Measurements from ENCODE around the gene SULF2.
"Not testable (repeated sequence)": the region's sequence is repeated elsewhere in the genome, so short reads cannot be mapped to it uniquely, and the experiment has no call there.

The SULF2 gene

GRCh38 chr20:47804224-47804825, 19.0 kb upstream of the SULF2 start:
- not testable (repeated sequence) for DNase-seq

- no peak for DNase-seq
These were observed 17.7 kb upstream of the SULF2 start for GRCh38 chr20:47802975-47803374.

GRCh38 chr20:47802226-47802920, 17.1 kb upstream of the SULF2 start:
- DNase-seq = no peak

DNA sequence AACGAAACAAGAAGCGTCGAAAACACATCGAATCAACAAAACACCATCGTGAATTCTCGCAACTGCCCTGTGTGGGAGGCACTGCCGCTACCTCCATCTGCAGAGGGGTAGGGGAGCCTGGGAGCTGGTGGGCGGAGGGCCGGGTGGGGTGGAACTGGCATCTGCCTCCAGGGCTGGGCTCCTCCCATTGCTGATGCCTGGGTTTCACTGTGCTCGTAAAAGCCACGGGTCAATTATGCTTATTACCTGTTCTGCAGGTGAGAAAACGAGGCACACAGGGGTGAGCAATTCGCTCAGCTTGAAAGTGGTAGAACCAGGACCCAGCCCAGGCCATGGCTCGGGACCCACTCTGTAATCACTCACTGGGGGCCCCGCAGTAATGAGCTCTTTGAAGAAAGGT, 16.5 kb upstream of the SULF2 start:
- DNase-seq = no peak

DNA sequence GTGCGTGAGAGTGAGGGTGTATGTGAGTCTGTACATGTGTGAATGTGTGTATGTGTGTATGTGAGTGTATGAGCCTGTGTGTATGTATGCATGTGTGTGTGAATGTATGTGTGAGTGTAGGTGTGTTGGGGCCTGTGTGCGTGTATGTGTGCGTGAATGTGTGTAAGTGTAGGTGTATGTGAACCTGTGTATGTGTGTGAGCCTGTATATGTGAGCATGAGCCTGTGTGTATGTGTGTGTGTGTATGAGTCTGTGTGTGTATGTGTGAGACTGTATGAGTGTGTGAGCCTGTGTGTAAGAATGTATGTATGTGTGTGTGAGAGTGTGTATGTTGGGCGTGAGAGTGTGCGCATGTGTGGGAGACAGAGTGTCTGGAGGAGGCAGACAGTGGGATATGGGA, 15.8 kb upstream of the SULF2 start:
- DNase-seq = no peak

DNA sequence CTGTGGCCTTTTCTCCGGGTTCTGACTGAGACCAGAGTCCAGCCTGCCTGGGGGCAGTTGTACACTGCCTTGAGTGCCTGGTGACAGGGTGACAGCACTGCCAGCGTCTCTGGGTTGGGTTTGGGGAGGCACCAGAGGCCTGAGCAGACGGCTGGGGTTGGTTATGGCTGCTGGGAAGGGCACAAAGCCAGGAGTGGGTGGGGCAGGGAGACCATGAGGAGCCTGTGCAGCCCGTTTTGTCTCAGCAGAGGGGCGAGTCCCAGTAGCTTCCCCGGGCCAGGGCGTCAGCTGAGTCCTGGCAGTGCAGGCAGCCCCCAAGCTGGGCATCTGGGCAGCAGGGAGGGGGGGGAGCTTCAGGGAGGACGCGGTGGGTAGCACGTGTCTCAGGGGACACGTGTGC, 15.3 kb upstream of the SULF2 start:
- DNase-seq = no peak

DNA sequence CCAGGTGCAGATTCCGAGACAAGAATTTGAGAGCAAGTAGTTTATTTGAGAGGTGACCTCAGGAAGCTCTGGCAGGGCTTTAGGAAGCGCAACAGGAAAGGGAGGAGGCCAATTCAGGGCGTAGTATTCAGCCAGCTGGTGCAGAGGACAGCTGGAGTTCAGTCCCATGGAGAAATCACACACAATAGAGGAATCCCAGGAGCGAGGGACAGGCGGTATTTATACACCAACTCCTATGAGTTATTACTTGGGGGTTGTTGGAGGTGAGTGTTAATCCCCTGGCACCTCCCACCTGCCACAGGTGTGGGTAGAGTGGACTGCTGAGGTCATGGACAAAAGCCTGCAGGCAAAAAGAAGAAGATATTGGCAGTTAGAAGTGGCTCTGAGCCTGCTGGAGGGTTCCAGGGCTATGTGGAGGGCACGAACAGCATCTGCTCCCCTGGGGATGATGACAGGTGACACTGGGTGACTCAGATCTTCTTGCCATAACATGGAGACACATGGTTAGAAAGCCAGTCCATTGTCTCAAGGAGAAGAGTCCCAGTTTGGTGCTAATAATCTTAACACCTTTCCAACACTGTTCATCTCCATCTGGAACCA, 13.9 kb upstream of the SULF2 start:
- no peak for DNase-seq

GRCh38 chr20:47796971-47797370, 11.7 kb upstream of the SULF2 start:
- no peak for DNase-seq

GRCh38 chr20:47795214-47795907, 10.1 kb upstream of the SULF2 start:
- DNase-seq = no peak

DNA sequence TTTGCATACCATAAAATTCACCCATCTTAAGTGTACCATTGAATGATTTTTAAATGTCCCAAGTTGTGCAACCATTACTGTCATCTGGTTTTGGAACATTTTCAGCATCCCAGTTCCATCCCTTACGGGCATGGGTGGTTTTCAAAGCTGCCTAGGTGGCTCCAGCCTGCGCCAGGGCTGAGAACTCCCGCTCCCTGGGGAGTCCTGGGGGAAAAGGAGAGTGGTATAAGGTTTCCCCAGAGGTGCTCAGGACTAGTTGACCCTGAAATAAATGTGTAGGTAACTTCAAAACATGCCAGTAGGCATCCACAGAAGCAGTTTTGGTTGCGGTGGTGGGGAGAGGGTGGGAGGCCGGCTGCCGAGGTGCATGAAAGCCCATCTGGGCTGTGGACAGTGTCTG, 9.0 kb upstream of the SULF2 start:
- not testable (repeated sequence) for DNase-seq

GRCh38 chr20:47792021-47792618, 6.8 kb upstream of the SULF2 start:
- DNase-seq = no peak

- DNase-seq = no peak
These were observed 5.9 kb upstream of the SULF2 start for GRCh38 chr20:47791084-47791599.

DNA sequence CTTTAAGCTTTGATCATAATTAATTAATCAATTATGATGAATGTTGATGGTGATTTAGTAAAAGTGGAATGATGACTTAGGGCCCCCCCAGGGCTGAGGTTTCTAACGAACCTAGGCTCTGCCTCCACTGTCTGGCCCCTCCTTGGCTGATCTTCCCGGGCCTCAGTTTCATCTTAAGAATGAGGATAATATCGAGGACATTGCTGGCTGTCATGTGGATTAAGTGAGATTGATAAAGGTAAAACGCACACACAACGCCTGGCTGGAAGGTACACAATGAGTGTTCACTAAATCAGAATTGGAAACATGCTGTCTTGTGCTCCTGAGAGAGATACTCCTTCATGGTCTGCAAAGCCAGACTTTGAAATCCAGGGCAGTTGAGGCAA, 5.3 kb upstream of the SULF2 start:
- no peak for DNase-seq

GRCh38 chr20:47789764-47790579, 4.7 kb upstream of the SULF2 start:
- no peak for DNase-seq

GRCh38 chr20:47789081-47789763, 3.9 kb upstream of the SULF2 start:
- no peak for DNase-seq

- no peak for DNase-seq
These were observed 3.4 kb upstream of the SULF2 start for GRCh38 chr20:47788741-47789080.

- DNase-seq = no peak
These were observed 1.5 kb upstream of the SULF2 start for GRCh38 chr20:47786765-47787107.

DNA sequence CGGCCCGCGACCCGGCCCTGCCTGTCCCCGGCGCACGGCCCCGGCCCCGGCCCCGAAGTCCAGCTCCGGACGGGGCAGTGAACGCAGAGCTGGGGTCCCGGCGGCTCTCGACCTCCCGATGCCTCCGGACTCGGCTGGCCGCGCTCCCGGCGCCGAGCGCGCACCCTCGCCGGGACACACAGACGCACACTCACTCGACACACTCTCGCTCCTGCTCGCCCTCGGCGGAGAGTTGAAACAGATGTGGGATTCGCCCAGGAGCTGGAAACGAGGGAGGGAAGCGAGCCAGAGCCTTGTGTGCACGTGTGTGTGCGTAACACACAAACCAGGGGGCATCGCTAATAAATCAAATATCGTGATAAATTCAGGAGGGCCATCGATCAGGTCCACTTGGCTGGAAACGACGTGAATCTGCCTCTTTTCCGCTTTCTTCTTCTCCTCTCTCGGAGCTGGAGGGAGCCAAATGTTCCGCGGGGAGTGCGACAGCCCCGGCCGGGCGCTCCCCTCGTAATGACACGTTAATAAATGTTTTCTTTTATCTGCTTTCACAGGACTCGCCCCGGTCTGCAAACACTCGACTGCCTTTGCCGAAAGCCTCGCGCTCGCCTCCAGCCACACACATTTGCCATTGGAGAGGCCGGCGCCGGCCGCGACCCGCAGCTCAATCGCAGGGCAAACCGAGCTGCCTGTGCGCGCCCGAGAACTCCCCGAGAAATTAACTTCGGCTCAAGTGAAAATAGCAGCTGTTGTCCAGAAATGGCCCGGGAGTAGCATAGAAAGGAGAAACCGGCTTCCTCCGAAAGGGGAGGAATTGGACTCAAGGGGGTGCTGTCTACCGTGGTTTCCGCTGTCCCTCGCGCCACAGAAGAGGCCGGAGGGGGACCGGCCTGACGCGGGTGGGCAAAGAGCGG, 828 bp upstream of the SULF2 start:
- no peak for DNase-seq

DNA sequence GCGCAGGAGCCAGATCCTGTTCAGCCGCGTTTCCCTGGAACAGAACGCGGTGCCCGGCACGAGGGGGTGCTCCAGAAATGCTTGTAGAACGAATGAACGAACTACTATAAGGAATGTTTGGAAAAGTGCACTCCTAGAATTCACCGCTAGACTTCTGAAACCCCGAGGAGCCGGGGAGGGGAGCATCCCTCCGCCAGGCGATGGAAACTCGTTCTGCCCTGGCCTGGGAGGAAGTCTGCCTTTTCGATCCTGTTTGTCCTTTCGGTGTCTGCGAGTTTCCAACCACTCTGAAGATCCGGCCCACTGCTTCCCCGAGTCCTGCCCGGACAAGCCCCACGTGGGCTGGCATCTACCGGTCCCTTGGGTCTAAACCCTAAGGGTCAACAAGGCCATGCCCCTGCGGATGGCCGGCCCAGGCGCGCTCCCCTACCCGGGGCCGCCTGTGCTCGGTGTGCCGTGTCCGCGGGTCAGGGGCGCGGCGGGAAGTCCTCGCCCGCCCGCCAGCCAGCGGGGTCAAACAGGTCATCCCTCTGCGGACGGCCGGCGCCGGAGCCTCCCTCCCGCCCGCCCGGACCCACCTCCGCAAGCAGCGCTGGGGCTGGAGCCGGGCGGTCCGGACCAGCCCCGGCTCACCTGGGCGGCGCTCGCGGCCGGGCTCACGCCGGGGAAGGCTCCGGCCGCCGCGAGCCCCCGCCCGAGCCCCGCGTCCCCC, 526 bp downstream of the SULF2 start:
- no peak for DNase-seq

Measured in SHP77 treated with DMSO at 0.1 percent for 48 hours (cell line).